ENCODE results near the gene MEIS2.

DNA sequence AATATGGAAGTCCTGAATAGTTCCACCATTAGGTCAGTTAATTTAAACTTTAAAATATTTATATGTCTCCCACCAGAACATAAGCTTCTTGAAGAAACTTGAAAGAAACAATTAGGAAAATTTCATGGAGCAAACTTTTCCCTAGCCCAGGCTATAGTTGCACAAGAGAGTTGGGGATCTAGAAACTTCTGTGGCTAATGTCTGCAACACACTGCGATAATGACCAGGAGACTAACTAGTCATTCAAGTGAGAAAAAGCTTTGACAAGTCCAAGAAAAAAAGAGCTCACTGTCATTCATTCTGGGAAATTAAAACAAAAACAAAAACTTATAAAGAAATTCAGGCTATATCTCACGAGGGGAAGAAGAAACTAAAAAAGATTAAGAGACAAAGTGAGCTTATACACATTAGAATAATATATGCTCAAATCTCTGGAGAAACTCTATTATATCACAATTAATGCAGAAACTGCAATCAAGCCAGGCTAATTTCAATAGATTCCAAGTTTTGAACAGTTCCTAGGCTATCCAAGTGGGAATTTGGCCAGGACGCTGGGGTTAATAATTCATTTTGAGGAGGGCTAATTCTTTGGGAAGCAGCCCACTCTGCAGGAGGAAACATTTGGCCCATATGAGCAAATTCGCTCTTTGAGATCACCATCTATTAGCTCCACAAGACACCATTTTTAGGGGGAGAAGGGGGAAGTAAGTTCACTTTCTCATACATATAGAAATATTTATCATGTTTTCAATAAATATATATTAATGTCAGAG lies 134.6 kb downstream of the MEIS2 start:
- TF ChIP-seq, protein P1, sequence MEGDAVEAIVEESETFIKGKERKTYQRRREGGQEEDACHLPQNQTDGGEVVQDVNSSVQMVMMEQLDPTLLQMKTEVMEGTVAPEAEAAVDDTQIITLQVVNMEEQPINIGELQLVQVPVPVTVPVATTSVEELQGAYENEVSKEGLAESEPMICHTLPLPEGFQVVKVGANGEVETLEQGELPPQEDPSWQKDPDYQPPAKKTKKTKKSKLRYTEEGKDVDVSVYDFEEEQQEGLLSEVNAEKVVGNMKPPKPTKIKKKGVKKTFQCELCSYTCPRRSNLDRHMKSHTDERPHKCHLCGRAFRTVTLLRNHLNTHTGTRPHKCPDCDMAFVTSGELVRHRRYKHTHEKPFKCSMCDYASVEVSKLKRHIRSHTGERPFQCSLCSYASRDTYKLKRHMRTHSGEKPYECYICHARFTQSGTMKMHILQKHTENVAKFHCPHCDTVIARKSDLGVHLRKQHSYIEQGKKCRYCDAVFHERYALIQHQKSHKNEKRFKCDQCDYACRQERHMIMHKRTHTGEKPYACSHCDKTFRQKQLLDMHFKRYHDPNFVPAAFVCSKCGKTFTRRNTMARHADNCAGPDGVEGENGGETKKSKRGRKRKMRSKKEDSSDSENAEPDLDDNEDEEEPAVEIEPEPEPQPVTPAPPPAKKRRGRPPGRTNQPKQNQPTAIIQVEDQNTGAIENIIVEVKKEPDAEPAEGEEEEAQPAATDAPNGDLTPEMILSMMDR (IDR thresholded peaks at IDR 0.05): no peak
- no peak for TF ChIP-seq POLR2AphosphoS5 (IDR thresholded peaks at IDR 0.05)

Data from stomach (tissue), 4 donors.